ENCODE measurements around the gene CLHC1. TPM values are rescaled to one million over a fixed set of nuclear protein-coding genes. Genes with fewer than 3 reads are reported as not detected.

The CLHC1 gene
- total and polyA plus RNA-seq, 2 donors (not counting 1 experiment from before 2014, with no cell fraction given): 2.0 to 12.8 TPM

- WGBS (ENCODE audit: insufficient coverage): no CpG with 5 or more reads among the region's 1 CpG
- Histone ChIP-seq H3K36me3 (replicated peaks in 1 of 2; ENCODE audit: control extremely low read depth in 1 of 2, control insufficient read depth in 1 of 2, extremely low read depth in 1 of 2, insufficient read depth in 2 of 2, low read length in 1 of 2) (no peaks in the 10 kb centered on the region), H3K79me2 (ENCODE audit: control insufficient read depth, insufficient read depth, low read length) (no peaks in the 10 kb centered on the region), H2AFZ (ENCODE audit: insufficient read depth, low read depth, low read length, poor library complexity, severe bottlenecking) (no peak overlapping the region), H3K4me3 (ENCODE audit: control extremely low read depth in 1 of 5, extremely low read depth in 1 of 5, insufficient read depth in 1 of 5, low read depth in 2 of 5, low read length in 4 of 5) (no peak overlapping the region), H3K4me1 (ENCODE audit: control insufficient read depth in 2 of 2, insufficient read depth in 2 of 2, low read length in 2 of 2) (no peaks in the 10 kb centered on the region), H3K27me3 (replicated peaks in 1 of 4; ENCODE audit: control extremely low read depth in 1 of 4, control insufficient read depth in 3 of 4, insufficient read depth in 4 of 4, low read length in 3 of 4) (no peaks in the 10 kb centered on the region), H3K9ac (ENCODE audit: low read length) (no peak overlapping the region), H4K20me1 (ENCODE audit: control insufficient read depth, insufficient read depth, low read length, poor library complexity, severe bottlenecking) (no peaks in the 10 kb centered on the region), H3K4me2 (replicated peaks; ENCODE audit: low read depth, low read length, poor library complexity, severe bottlenecking) (no peak overlapping the region), H3K9me3 (ENCODE audit: control extremely low read depth in 1 of 3, control insufficient read depth in 2 of 3, insufficient read depth in 1 of 3, low read length in 2 of 3) (no peaks in the 10 kb centered on the region), H3K27ac (ENCODE audit: low read length in 2 of 2) (no peak overlapping the region)
- peaks cover 3% of the 10 kb centered on the region for H3K27me3 Mint-ChIP-seq
- H3K9me3 Mint-ChIP-seq (ENCODE audit: insufficient read depth): no peaks in the 10 kb centered on the region
- CTCF ChIA-PET: interaction anchor here (0.5 to 11.5 kb wide), 7 partner anchors 11 to 1321 kb away, joined by 4 to 190 read pairs (median 34); no protein-coding TSS in a partner anchor
- H3K27ac Mint-ChIP-seq: no peak overlapping the region
- DNase-seq: no peak
- H3K4me1 Mint-ChIP-seq: no peaks in the 10 kb centered on the region
- no peak overlapping the region for H3K4me3 Mint-ChIP-seq
- TF ChIP-seq CTCF (IDR thresholded peaks at IDR 0.05) (no peak), EZH2 (IDR thresholded peaks at IDR 0.05; ENCODE audit: borderline replicate concordance, insufficient read depth, low read depth, low read length, poor library complexity, severe bottlenecking) (no peak)
- intact Hi-C loops (cut with micrococcal nuclease): loop anchor here (5.0 kb wide), 1 partner anchor 193 kb away; no protein-coding TSS in a partner anchor
- ATAC-seq (ENCODE audit: low read depth): no peak
- POLR2A ChIA-PET: no interaction called here
Measured at GRCh38 chr2:55165626-55166025, 66.5 kb downstream of the CLHC1 start.

- no peaks in the 10 kb centered on the region for H4K20me1 ChIP-seq (ENCODE audit: control insufficient read depth, insufficient read depth, low read length, poor library complexity, severe bottlenecking)
- DNase-seq (no peak), ATAC-seq (ENCODE audit: low read depth) (no peak)
- Mint-ChIP-seq H3K27ac (no peak overlapping the region), H3K4me1 (no peaks in the 10 kb centered on the region), H3K4me3 (no peak overlapping the region), H3K27me3 (peaks cover 3% of the 10 kb centered on the region), H3K9me3 (ENCODE audit: insufficient read depth) (no peaks in the 10 kb centered on the region)
- POLR2A ChIA-PET: no interaction called here
- H3K4me1 ChIP-seq (ENCODE audit: control insufficient read depth in 2 of 2, insufficient read depth in 2 of 2, low read length in 2 of 2): no peaks in the 10 kb centered on the region
- no peaks in the 10 kb centered on the region for H3K79me2 ChIP-seq (ENCODE audit: control insufficient read depth, insufficient read depth, low read length)
- CTCF ChIA-PET: interaction anchor here (0.5 to 11.5 kb wide), 7 partner anchors 11 to 1320 kb away, joined by 4 to 190 read pairs (median 5); no protein-coding TSS in a partner anchor
- H3K4me2 ChIP-seq (replicated peaks; ENCODE audit: low read depth, low read length, poor library complexity, severe bottlenecking): no peak overlapping the region
- H3K27me3 ChIP-seq (replicated peaks in 1 of 4; ENCODE audit: control extremely low read depth in 1 of 4, control insufficient read depth in 3 of 4, insufficient read depth in 4 of 4, low read length in 3 of 4): no peaks in the 10 kb centered on the region
- H3K27ac ChIP-seq (ENCODE audit: low read length in 2 of 2): no peak overlapping the region
- no peak overlapping the region for H2AFZ ChIP-seq (ENCODE audit: insufficient read depth, low read depth, low read length, poor library complexity, severe bottlenecking)
- H3K9ac ChIP-seq (ENCODE audit: low read length): no peak overlapping the region
- no peaks in the 10 kb centered on the region for H3K36me3 ChIP-seq (replicated peaks in 1 of 2; ENCODE audit: control extremely low read depth in 1 of 2, control insufficient read depth in 1 of 2, extremely low read depth in 1 of 2, insufficient read depth in 2 of 2, low read length in 1 of 2)
- TF ChIP-seq CTCF (IDR thresholded peaks at IDR 0.05) (no peak), EZH2 (IDR thresholded peaks at IDR 0.05; ENCODE audit: borderline replicate concordance, insufficient read depth, low read depth, low read length, poor library complexity, severe bottlenecking) (no peak)
- intact Hi-C loops (cut with micrococcal nuclease): loop anchor here (5.0 kb wide), 1 partner anchor 193 kb away; no protein-coding TSS in a partner anchor
- 97% methylated on average over 8 of the region's 12 CpGs for WGBS (ENCODE audit: insufficient coverage)
- no peaks in the 10 kb centered on the region for H3K9me3 ChIP-seq (ENCODE audit: control extremely low read depth in 1 of 3, control insufficient read depth in 2 of 3, insufficient read depth in 1 of 3, low read length in 2 of 3)
- H3K4me3 ChIP-seq (ENCODE audit: control extremely low read depth in 1 of 5, extremely low read depth in 1 of 5, insufficient read depth in 1 of 5, low read depth in 2 of 5, low read length in 4 of 5): no peak overlapping the region
Measured at GRCh38 chr2:55164534-55165480, 67.3 kb downstream of the CLHC1 start.

Data from B cell (primary cell).